Vagina (tissue), 2 donors: Measurements from ENCODE around the gene HEATR5A. TPM values are rescaled to one million over a fixed set of nuclear protein-coding genes. Genes with fewer than 3 reads are reported as not detected.
"Not testable (repeated sequence)": the region's sequence is repeated elsewhere in the genome, so short reads cannot be mapped to it uniquely, and the experiment has no call there.

Experiments
- DNase-seq, 2 donors: peaks; one replicate each; pipeline ENCODE4 v3.0.0-alpha.2; 2017; ENCODE audit errors: extremely low spot score in 2 of 2
- H3K27ac ChIP-seq: fragments of 200-600 bp; sonication (generic); one replicate; pipeline ENCODE4 v1.5.1; 2019
- H3K27me3 ChIP-seq: fragments of 200-600 bp; sonication (generic); one replicate; pipeline ENCODE4 v1.5.1; 2019
- H3K36me3 ChIP-seq, 2 donors: fragments of 200-600 bp; sonication (generic); one replicate each; pipeline ENCODE4 v1.5.1; 2017 to 2019
- H3K4me1 ChIP-seq: fragments of 200-600 bp; sonication (generic); one replicate; pipeline ENCODE4 v1.5.1; 2019
- H3K4me3 ChIP-seq, 2 donors: fragments of 200-600 bp; sonication (generic); 1 replicate in 1 of 2; 2 replicates in 1 of 2; pipeline ENCODE4 v1.5.1; 2016 to 2019
- H3K9me3 ChIP-seq: fragments of 200-600 bp; sonication (generic); one replicate; pipeline ENCODE4 v1.5.1; 2019
- CTCF ChIP-seq, 3 experiments: fragments of 450-650 bp in 2 of 3; fragments of 200-600 bp in 1 of 3; sonication (generic) in 1 of 3; IDR thresholded peaks; one replicate each; pipeline ENCODE4 v1.5.1; 2017 to 2019; ENCODE audit warnings: antibody characterized with exemption in 3 of 3, mild to moderate bottlenecking in 2 of 3, moderate library complexity in 2 of 3
- POLR2A ChIP-seq, 2 donors: fragments of 450-650 bp; IDR thresholded peaks; one replicate each; pipeline ENCODE4 v1.6.1; 2017; ENCODE audit warnings: antibody characterized with exemption in 2 of 2, mild to moderate bottlenecking in 2 of 2, moderate library complexity in 2 of 2
- POLR2AphosphoS5 ChIP-seq, 2 donors: sonication (generic); formaldehyde crosslinking; IDR thresholded peaks; one replicate each; pipeline ENCODE4 v1.9.0; 2017; ENCODE audit warnings: antibody characterized with exemption in 2 of 2, mild to moderate bottlenecking in 2 of 2, low read depth in 1 of 2; ENCODE audit not compliant: insufficient read depth in 1 of 2
- intact Hi-C: fragments of 100-400 bp; cut with DNase I; formaldehyde crosslinking; loops from one replicate; pipeline ENCODE4 v1.15.1; 2023
- total RNA-seq: library from RNA; depleted of rRNA; stranded (reverse); fragments of >200 nt; gene quantifications from one replicate; pipeline ENCODE4 v1.2.3, GENCODE V29; 2016

Gene HEATR5A
- total RNA-seq, 1 donor from 2014 or later: 16.9 TPM

GRCh38 chr14:31265701-31266398, 154.5 kb downstream of the HEATR5A start:
- intact Hi-C loops: no loop called here
- H3K27ac ChIP-seq: peak overlapping the region; percentile 13

GRCh38 chr14:31263485-31264133, 156.7 kb downstream of the HEATR5A start:
- Histone ChIP-seq H3K4me1 (no peaks in the 10 kb centered on the region), H3K9me3 (no peaks in the 10 kb centered on the region), H3K36me3 (no peaks in the 10 kb centered on the region), H3K4me3 (no peak overlapping the region), H3K27me3 (no peaks in the 10 kb centered on the region), H3K27ac (peak overlapping the region; percentile 54)
- DNase-seq: no peak
- TF ChIP-seq CTCF (IDR thresholded peaks at IDR 0.05) (no peak), POLR2AphosphoS5 (IDR thresholded peaks at IDR 0.05; ENCODE audit: insufficient read depth in 1 of 2, low read depth in 1 of 2) (peak in 1 of 2 donors; percentile 76), POLR2A (IDR thresholded peaks at IDR 0.05) (no peak)
- intact Hi-C loops: no loop called here

More at GRCh38 chr14:31265701-31266398, 154.5 kb downstream of the HEATR5A start:
- Histone ChIP-seq H3K4me1 (no peaks in the 10 kb centered on the region), H3K9me3 (no peaks in the 10 kb centered on the region), H3K4me3 (no peak overlapping the region), H3K27me3 (no peaks in the 10 kb centered on the region), H3K36me3 (no peaks in the 10 kb centered on the region)
- DNase-seq: no peak
- no peak for TF ChIP-seq CTCF (IDR thresholded peaks at IDR 0.05)
- peak in 1 of 2 donors; percentile 65 for TF ChIP-seq POLR2AphosphoS5 (IDR thresholded peaks at IDR 0.05; ENCODE audit: insufficient read depth in 1 of 2, low read depth in 1 of 2)
- TF ChIP-seq POLR2A (IDR thresholded peaks at IDR 0.05): no peak

- no peaks in the 10 kb centered on the region for H3K36me3 ChIP-seq
- TF ChIP-seq POLR2AphosphoS5 (IDR thresholded peaks at IDR 0.05; ENCODE audit: insufficient read depth in 1 of 2, low read depth in 1 of 2): peak in 1 of 2 donors; percentile 66
- no peak for TF ChIP-seq CTCF (IDR thresholded peaks at IDR 0.05)
- H3K27me3 ChIP-seq: no peaks in the 10 kb centered on the region
- DNase-seq: no peak
- no peak overlapping the region for H3K4me3 ChIP-seq
- H3K9me3 ChIP-seq: no peaks in the 10 kb centered on the region
- H3K27ac ChIP-seq: peak overlapping the region; percentile 54
- H3K4me1 ChIP-seq: no peaks in the 10 kb centered on the region
- intact Hi-C loops: no loop called here
Observed at GRCh38 chr14:31261859-31262731, 158.3 kb downstream of the HEATR5A start.

GRCh38 chr14:31261523-31261858, 158.9 kb downstream of the HEATR5A start:
- no peak overlapping the region for H3K4me3 ChIP-seq
- DNase-seq: no peak
- no peaks in the 10 kb centered on the region for H3K27me3 ChIP-seq
- H3K27ac ChIP-seq: peak overlapping the region; percentile 54
- intact Hi-C loops: no loop called here
- TF ChIP-seq POLR2A (IDR thresholded peaks at IDR 0.05) (no peak), POLR2AphosphoS5 (IDR thresholded peaks at IDR 0.05; ENCODE audit: insufficient read depth in 1 of 2, low read depth in 1 of 2) (no peak), CTCF (IDR thresholded peaks at IDR 0.05) (no peak)
- no peaks in the 10 kb centered on the region for H3K36me3 ChIP-seq
- H3K9me3 ChIP-seq: no peaks in the 10 kb centered on the region
- H3K4me1 ChIP-seq: no peaks in the 10 kb centered on the region

GRCh38 chr14:31259040-31259435, 161.3 kb downstream of the HEATR5A start:
- intact Hi-C loops, H3K4me3 ChIP-seq, H3K4me1 ChIP-seq, H3K27me3 ChIP-seq, H3K9me3 ChIP-seq, H3K27ac ChIP-seq, H3K36me3 ChIP-seq, DNase-seq: not testable (repeated sequence)
